ENCODE data around the gene XPNPEP1.

GRCh38 chr10:109877546-109877945 lies 45.8 kb downstream of the XPNPEP1 start:
- TF ChIP-seq MAX (IDR thresholded peaks at IDR 0.05; ENCODE audit: low read depth) = no peak
- no peak for TF ChIP-seq EP300 (IDR thresholded peaks at IDR 0.05; ENCODE audit: borderline replicate concordance in 1 of 2, low read depth in 1 of 2, low read length in 1 of 2)
- TF ChIP-seq CTCF (IDR thresholded peaks at IDR 0.05) = no peak
- TF ChIP-seq NRF1 (IDR thresholded peaks at IDR 0.05; ENCODE audit: low read depth, low read length) = no peak
- TF ChIP-seq RXRA (IDR thresholded peaks at IDR 0.05; ENCODE audit: borderline replicate concordance, low read depth) = no peak
- TF ChIP-seq GABPA (IDR thresholded peaks at IDR 0.05; ENCODE audit: low read depth) = no peak
- TF ChIP-seq MXI1 (IDR thresholded peaks at IDR 0.05; ENCODE audit: low read depth, low read length) = no peak
- no peak for TF ChIP-seq USF1 (IDR thresholded peaks at IDR 0.05; ENCODE audit: borderline replicate concordance, low read depth)
- TF ChIP-seq IRF3 (IDR thresholded peaks at IDR 0.05; ENCODE audit: low read depth, low read length) = no peak
- no peak for TF ChIP-seq TAF1 (IDR thresholded peaks at IDR 0.05; ENCODE audit: borderline replicate concordance, low read depth, low read length)

All from SK-N-SH (cell line).